GM19463 (cell line): ENCODE results near the gene DNAAF5.

ENCODE experiments used
- ATAC-seq: cut with Tn5 transposase; IDR thresholded peaks from one replicate; pipeline ENCODE4 v1.9.1; 2021; ENCODE audit warnings: mild to moderate bottlenecking, moderate library complexity; ENCODE audit not compliant: unreplicated experiment

Gene DNAAF5

DNA sequence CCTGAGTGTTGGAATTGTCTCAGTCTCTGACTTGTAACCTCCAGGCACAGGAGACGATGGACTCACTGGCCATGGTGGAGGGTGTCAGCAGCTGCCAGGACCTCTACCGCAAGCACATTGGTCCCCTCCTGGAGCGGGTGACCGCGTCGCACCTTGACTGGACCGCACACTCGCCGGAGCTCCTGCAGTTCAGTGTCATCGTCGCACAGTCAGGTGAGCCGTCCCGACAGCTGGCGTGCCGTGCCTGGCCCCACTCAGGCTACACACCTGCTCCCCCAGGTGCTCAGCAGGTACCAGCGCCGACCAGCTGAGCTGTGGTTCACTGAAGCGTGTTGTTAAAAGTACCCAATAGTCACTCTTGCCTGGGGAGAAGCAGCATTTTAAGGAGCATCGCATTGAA, 37.3 kb downstream of the DNAAF5 start:
- no peak for ATAC-seq

GRCh38 chr7:765383-765782, 38.9 kb downstream of the DNAAF5 start:
- no peak for ATAC-seq

DNA sequence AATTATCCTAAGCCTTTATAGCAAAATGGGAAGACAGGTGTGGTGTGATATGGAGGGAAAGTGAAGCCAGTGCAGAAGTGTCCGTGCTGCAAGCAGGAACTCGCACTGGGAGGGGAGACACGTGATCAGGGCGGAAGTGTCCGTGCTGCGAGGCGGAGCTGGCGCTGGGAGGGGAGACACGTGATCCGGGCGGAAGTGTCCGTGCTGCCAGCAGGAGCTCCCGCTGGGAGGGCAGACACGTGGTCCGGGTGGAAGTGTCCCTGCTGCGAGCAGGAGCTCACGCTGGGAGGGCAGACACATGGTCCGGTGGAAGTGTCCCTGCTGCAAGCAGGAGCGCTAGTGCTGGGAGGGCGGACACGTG, 41.1 kb downstream of the DNAAF5 start:
- ATAC-seq: no peak

DNA sequence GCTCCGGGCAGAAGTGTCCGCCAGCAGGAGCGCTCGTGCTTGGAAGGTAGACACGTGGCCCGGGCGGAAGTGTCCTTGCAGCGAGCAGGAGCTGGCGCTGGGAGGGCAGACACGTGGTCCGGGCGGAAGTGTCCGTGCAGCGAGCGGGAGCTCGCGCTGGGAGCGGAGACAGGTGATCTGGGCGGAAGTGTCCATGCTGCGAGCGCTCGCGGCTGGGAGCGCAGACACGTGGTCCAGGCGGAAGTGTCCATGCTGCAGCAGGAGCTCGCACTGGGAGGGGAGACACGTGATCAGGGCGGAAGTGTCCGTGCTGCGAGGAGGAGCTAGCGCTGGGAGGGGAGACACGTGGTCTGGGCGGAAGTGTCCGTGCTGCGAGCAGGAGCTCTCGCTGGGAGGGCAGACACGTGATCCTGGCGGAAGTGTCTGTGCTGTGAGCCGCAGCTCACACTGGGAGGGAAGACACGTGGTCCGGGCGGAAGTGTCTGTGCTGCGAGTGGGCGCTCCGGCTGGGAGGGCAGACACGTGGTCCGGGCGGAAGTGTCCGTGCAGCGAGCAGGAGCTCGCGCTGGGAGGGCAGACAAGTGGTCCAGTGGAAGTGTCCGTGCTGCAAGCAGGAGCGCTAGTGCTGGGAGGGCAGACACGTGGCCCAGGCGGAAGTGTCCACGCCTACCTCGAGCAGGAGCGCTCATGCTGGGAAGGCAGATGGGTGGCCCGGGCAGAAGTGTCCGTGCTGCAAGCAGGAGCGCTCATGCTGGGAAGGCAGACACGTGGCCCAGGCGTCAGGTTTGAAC, 41.6 kb downstream of the DNAAF5 start:
- no peak for ATAC-seq

- no peak for ATAC-seq
Measured at GRCh38 chr7:768881-769504, 42.5 kb downstream of the DNAAF5 start.

DNA sequence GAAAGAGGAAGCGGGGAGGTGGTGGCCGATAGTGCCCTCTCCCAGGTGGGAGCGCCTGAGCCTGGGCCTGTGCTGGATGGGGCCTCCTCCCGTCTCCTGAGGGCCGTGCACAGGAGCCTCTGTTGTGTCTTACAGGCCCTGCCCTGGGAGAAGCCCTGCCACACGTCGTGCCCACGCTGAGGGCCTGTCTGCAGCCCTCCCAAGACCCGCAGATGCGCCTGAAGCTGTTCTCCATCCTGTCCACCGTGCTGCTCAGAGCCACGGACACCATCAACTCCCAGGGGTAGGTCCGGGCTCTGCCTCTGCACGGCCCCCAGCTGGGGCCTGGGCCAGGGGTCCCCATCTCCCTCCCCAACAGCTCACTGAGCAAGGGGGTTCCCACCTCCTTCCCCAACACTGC, 43.8 kb downstream of the DNAAF5 start:
- ATAC-seq: no peak

DNA sequence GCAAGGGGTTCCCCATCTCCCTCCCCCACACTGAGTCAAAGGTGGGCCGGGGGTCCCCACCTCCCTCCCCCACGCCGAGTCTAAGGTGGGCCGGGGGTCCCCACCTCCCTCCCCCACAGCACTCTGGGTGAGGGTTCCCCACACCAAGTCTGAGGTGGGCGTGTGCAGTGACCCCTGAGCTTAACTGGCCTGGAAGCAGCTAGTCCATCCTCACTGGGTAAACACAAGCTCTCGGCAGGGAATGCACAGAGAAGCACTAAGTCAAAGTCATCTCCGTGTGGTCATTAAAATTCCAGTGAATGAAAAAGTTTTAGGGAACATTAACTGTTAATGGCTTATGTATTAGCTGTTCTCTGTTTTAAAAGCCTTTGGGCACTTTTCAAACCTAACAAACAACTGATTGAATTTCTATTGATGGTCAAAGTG, 44.3 kb downstream of the DNAAF5 start:
- no peak for ATAC-seq

GRCh38 chr7:771234-772004, 44.9 kb downstream of the DNAAF5 start:
- ATAC-seq: no peak

DNA sequence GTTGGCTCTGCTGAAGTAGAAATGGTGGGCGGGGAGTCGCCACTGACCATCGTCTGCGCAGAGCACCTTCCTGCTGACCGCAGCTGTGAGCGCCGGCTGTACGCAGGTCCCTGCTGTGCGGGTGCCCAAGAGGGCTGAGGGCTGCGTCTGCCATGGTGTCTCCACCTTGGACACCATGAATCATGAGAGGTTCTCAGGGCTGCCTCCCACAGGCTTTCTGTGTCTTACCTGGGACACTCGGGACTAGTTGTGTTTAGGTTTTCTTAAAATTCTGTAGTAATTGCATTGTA, 45.5 kb downstream of the DNAAF5 start:
- ATAC-seq: no peak

DNA sequence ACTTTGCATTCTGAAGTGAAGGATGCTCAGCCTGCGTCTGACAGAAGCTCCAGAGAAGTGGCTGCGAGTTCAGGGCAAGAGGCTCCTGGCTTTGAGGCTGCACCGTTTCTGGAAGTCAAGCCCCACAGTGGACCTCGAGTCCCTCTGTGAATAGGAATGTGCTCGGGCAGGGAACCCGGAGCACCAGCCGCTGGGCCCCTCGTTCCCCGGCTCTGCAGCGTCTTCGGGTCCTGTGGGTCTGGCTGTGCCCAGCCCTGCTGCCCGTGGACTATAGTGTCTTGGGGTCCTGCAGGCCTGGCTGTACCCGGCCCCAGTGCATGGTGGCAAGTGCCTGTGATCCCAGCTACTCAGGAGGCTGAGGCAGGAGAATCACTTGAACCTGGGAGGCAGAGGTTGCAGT, 45.9 kb downstream of the DNAAF5 start:
- no peak for ATAC-seq

GRCh38 chr7:772861-773621, 46.5 kb downstream of the DNAAF5 start:
- ATAC-seq: no peak

DNA sequence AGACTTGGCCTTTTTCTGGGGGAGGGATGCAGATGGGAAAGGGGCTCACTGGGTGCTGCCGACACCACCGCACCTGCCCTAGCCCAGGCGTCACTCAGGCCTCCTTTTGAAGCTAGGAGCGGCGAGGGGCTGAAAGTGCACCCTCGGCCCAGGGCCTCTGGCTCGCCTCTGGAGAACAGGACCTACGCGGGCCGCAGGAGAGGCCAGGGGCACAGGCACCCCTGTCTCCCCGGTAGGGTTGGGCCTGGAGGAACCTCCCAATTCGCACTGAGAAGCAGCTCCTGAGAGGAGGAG, 47.1 kb downstream of the DNAAF5 start:
- no peak for ATAC-seq

DNA sequence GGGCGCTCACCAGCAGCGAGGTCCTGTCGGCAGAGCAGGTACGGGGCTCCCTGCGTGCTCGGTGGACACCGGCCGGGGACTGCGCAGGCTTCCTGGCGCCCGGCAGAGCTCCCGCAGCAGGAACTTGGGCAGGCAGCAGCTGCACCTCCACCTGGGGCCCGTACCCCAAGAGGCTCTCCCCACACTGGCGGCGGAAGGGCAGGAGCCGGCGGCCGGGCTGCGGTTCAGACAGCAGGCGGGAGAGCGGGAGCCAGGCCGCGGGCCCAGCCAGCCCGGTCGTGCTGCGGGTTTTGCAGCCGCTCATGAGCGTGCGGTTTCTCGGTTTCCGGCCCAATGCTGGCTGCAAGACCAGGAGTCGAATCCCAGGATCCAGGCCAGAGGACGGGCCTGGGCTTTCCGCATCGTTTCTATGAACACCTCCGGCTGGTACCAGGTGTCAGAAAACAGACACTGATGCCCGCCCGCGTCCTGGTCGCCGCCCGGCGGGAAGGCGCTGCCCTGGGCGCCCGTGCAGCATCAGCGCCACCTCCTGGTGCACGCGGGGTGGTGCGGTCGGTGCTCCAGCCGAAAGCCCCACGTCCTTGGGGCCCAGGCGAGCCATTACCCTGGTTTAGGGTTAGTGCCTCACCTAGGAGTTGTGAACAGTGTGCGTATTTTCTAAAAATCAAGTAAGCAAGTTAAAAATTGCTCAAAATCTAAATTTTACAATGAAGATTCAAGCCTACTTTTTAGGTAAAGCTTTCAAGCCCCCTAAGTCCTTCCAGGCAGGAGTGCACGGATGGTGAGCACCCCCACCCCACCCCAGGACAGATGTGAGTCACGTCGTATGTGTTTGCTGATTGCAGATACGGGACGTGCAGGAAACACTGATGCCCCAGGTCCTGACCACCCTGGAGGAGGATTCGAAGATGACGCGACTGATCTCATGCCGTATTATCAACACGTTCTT, 47.9 kb downstream of the DNAAF5 start:
- no peak for ATAC-seq

DNA sequence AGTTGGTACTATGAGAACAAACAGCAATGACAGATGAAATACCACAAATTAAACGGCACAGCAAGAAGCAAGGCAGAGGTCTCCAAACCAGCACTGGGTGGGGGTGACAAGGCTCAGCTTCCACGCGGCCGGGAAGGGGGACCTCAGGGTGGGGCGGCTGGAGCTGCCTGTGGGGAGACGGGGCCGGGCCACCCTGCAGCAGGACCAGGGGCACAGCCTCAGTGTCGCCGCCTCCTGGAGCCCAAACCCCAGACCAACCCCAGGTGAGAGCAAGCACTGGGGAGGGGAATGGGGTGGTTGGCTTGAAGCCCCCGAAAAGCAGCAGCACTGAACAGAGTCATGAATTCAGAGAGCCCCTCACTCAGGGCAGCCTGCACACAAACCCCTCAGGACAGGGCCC, 49.9 kb downstream of the DNAAF5 start:
- no peak for ATAC-seq

DNA sequence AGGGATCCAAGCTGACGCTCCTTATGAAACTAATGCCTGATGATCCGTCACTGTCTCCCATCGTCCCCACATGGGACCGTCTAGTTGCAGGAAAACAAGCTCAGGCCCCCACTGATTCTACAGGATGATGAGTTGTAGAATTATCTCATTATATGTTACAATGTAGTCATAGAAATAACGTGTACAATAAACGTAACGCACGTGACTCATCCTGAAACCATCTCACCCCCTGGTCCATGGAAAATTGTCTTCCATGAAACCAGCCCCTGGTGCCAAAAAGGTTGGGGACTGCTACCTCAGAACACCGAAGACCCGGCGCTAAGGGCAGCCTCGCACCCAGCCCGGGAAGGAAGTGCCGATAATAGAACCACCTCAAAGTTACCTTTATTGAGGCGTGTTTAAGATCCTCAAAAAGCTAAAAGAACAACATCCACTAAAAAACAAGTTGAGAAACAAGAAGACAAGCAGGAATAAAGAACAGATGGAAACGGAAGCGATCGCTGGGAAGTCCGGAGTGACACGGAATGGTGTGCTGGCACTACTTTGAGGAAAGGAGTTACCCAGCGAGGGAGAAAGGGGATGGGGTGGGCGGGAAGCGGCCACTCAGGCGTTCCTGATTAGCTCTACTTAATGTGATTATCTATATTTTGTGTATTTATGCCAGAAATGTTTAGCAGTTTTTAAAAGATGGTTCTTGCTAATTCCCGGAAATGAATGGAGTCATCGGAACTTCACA, 50.7 kb downstream of the DNAAF5 start:
- no peak for ATAC-seq

DNA sequence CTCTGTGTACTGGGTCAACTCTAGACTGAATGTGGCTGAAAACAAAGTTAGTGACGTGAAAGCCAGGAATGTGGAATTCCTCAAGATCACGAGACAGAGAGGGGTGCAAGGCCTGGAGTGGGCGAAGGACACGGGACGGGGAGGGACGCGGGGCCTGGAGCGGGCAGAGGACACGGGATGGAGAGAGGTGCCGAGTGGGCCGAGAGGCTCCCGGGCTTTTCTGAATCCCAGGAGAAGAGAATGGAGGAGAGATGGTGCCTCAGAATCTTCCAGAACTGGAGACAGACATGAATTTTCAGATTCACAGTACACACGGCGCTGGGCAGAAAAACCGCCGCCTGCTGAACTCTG, 51.2 kb downstream of the DNAAF5 start:
- ATAC-seq: no peak

- ATAC-seq: no peak
Measured at GRCh38 chr7:778271-778967, 51.9 kb downstream of the DNAAF5 start.

- ATAC-seq: no peak
Measured at GRCh38 chr7:778968-779451, 52.5 kb downstream of the DNAAF5 start.

GRCh38 chr7:779480-779879, 53.0 kb downstream of the DNAAF5 start:
- ATAC-seq: no peak
